SK-N-SH treated with all-trans-retinoic acid at 6 μM for 48 hours (cell line): ENCODE data around the gene ZNF101.

Source experiments
- ATAC-seq: fragments of 200-7000 bp; cut with Tn5 transposase; 3 replicates; pipeline ENCODE4 v1.9.1; 2020; ENCODE audit warnings: mild to moderate bottlenecking, moderate library complexity
- ARNTL ChIP-seq: fragments of 450-650 bp; formaldehyde crosslinking; IDR thresholded peaks from 2 replicates; pipeline ENCODE4 v1.5.0; 2020; ENCODE audit warnings: low read depth, mild to moderate bottlenecking, moderate library complexity, borderline replicate concordance
- CREB5 ChIP-seq: fragments of 250-450 bp; sonication (Bioruptor Pico); IDR thresholded peaks from 2 replicates; pipeline ENCODE4 v1.5.1; 2020; ENCODE audit warnings: low read depth, mild to moderate bottlenecking, moderate library complexity
- CSDC2 ChIP-seq: fragments of 250-450 bp; sonication (Bioruptor Pico); IDR thresholded peaks from 2 replicates; pipeline ENCODE4 v1.5.0; 2020; ENCODE audit warnings: mild to moderate bottlenecking, moderate library complexity
- CSRNP3 ChIP-seq: fragments of 250-450 bp; sonication (Bioruptor Pico); IDR thresholded peaks from 2 replicates; pipeline ENCODE4 v1.5.1; 2021; ENCODE audit warnings: mild to moderate bottlenecking, moderate library complexity
- ESRRG ChIP-seq: fragments of 250-450 bp; sonication (Bioruptor Pico); IDR thresholded peaks from 2 replicates; pipeline ENCODE4 v1.6.1; 2021; ENCODE audit warnings: mild to moderate bottlenecking
- GLIS3 ChIP-seq: fragments of 250-450 bp; sonication (Bioruptor Pico); IDR thresholded peaks from 2 replicates; pipeline ENCODE4 v1.5.0; 2020; ENCODE audit warnings: mild to moderate bottlenecking, moderate library complexity
- ISL1 ChIP-seq: fragments of 250-450 bp; sonication (Bioruptor Pico); IDR thresholded peaks from 2 replicates; pipeline ENCODE4 v2.1.2; 2022; ENCODE audit warnings: mild to moderate bottlenecking, moderate library complexity
- OSR1 ChIP-seq: fragments of 250-450 bp; sonication (Bioruptor Pico); IDR thresholded peaks from 2 replicates; pipeline ENCODE4 v1.8.0; 2022; ENCODE audit warnings: moderate library complexity, mild to moderate bottlenecking, inconsistent platforms
- PATZ1 ChIP-seq: fragments of 250-450 bp; sonication (Bioruptor Pico); IDR thresholded peaks from 2 replicates; pipeline ENCODE4 v1.8.0; 2020; ENCODE audit warnings: mild to moderate bottlenecking, moderate library complexity, borderline replicate concordance
- POU6F1 ChIP-seq: fragments of 250-450 bp; sonication (Bioruptor Pico); IDR thresholded peaks from 2 replicates; pipeline ENCODE4 v1.8.0; 2021; ENCODE audit warnings: low read depth, mild to moderate bottlenecking, moderate library complexity, borderline replicate concordance
- PPARA ChIP-seq: fragments of 250-450 bp; sonication (Bioruptor Pico); IDR thresholded peaks from 2 replicates; pipeline ENCODE4 v1.5.0; 2020; ENCODE audit warnings: mild to moderate bottlenecking, borderline replicate concordance
- RARB ChIP-seq: fragments of 250-450 bp; sonication (Bioruptor Pico); IDR thresholded peaks from 2 replicates; pipeline ENCODE4 v1.8.0; 2021; ENCODE audit warnings: mild to moderate bottlenecking, moderate library complexity
- SNAI2 ChIP-seq: fragments of 250-450 bp; sonication (Bioruptor Pico); IDR thresholded peaks from 2 replicates; pipeline ENCODE4 v1.5.0; 2020; ENCODE audit warnings: mild to moderate bottlenecking, moderate library complexity
- TCF4 ChIP-seq: fragments of 250-450 bp; sonication (Bioruptor Pico); IDR thresholded peaks from 2 replicates; pipeline ENCODE4 v1.8.0; 2021; ENCODE audit warnings: mild to moderate bottlenecking, moderate library complexity, borderline replicate concordance
- TOX ChIP-seq: fragments of 250-450 bp; sonication (Bioruptor Pico); IDR thresholded peaks from 2 replicates; pipeline ENCODE4 v1.8.0; 2021; ENCODE audit warnings: mild to moderate bottlenecking, moderate library complexity, borderline replicate concordance
- TSHZ2 ChIP-seq: fragments of 250-450 bp; sonication (Bioruptor Pico); IDR thresholded peaks from 2 replicates; pipeline ENCODE4 v1.5.0; 2020; ENCODE audit warnings: mild to moderate bottlenecking, moderate library complexity
- ZC3H10 ChIP-seq: fragments of 250-450 bp; sonication (Bioruptor Pico); IDR thresholded peaks from 2 replicates; pipeline ENCODE4 v1.5.1; 2021; ENCODE audit warnings: mild to moderate bottlenecking, moderate library complexity
- ZFP3 ChIP-seq: fragments of 250-450 bp; sonication (Bioruptor Pico); IDR thresholded peaks from 2 replicates; pipeline ENCODE4 v1.5.0; 2020; ENCODE audit warnings: mild to moderate bottlenecking, moderate library complexity
- ZFP30 ChIP-seq: fragments of 450-650 bp; formaldehyde crosslinking; IDR thresholded peaks from 2 replicates; pipeline ENCODE4 v1.5.0; 2022; ENCODE audit warnings: mild to moderate bottlenecking, moderate library complexity
- ZNF70 ChIP-seq: fragments of 450-650 bp; formaldehyde crosslinking; IDR thresholded peaks from 2 replicates; pipeline ENCODE4 v1.5.0; 2020; ENCODE audit warnings: mild to moderate bottlenecking, moderate library complexity
- ZNF8 ChIP-seq: fragments of 450-650 bp; formaldehyde crosslinking; IDR thresholded peaks from 2 replicates; pipeline ENCODE4 v1.5.0; 2020; ENCODE audit warnings: mild to moderate bottlenecking, moderate library complexity

The ZNF101 gene

GRCh38 chr19:19630426-19630825, 38.2 kb upstream of the ZNF101 start:
- TF ChIP-seq ZNF8 (CRISPR knock-in tag): no peak
- no peak for TF ChIP-seq ARNTL (CRISPR knock-in tag)
- ATAC-seq: no peak

GRCh38 chr19:19631346-19631745, 37.3 kb upstream of the ZNF101 start:
- TF ChIP-seq ZFP3 (CRISPR knock-in tag) (no peak), ZFP30 (CRISPR knock-in tag) (no peak), CSRNP3 (CRISPR knock-in tag) (no peak), PATZ1 (CRISPR knock-in tag) (no peak), ZNF70 (no peak), SNAI2 (CRISPR knock-in tag) (no peak), OSR1 (no peak), CSDC2 (CRISPR knock-in tag) (no peak), ZNF8 (CRISPR knock-in tag) (no peak), PPARA (CRISPR knock-in tag) (no peak), TOX (CRISPR knock-in tag) (no peak), ZC3H10 (CRISPR knock-in tag) (no peak), GLIS3 (CRISPR knock-in tag) (no peak), RARB (CRISPR knock-in tag) (no peak), CREB5 (CRISPR knock-in tag) (no peak)
- ATAC-seq: no peak

GRCh38 chr19:19632661-19633060, 36.0 kb upstream of the ZNF101 start:
- ATAC-seq: no peak
- TF ChIP-seq ESRRG (CRISPR knock-in tag) (no peak), SNAI2 (CRISPR knock-in tag) (no peak), GLIS3 (CRISPR knock-in tag) (no peak), CSRNP3 (CRISPR knock-in tag) (no peak), PPARA (CRISPR knock-in tag) (no peak), TCF4 (CRISPR knock-in tag) (no peak), ZC3H10 (CRISPR knock-in tag) (no peak), POU6F1 (CRISPR knock-in tag) (no peak), ZNF8 (CRISPR knock-in tag) (no peak), TOX (CRISPR knock-in tag) (no peak), ZNF70 (no peak)
- TF ChIP-seq, all 23 proteins: peak for 0

- no peak for ATAC-seq
- TF ChIP-seq TOX (CRISPR knock-in tag): no peak
- TF ChIP-seq CSDC2 (CRISPR knock-in tag): no peak
- no peak for TF ChIP-seq OSR1
- no peak for TF ChIP-seq ISL1 (CRISPR knock-in tag)
- no peak for TF ChIP-seq ZNF70
- TF ChIP-seq ZFP30 (CRISPR knock-in tag): no peak
- TF ChIP-seq CSRNP3 (CRISPR knock-in tag): no peak
- no peak for TF ChIP-seq TSHZ2
- TF ChIP-seq ZFP3 (CRISPR knock-in tag): no peak
- TF ChIP-seq SNAI2 (CRISPR knock-in tag): no peak
- no peak for TF ChIP-seq ZC3H10 (CRISPR knock-in tag)
Observed at GRCh38 chr19:19633711-19634515, 34.7 kb upstream of the ZNF101 start.
